HG03025 (cell line): ENCODE results near the gene AFF1.
"Not testable (repeated sequence)": the region's sequence is repeated elsewhere in the genome, so short reads cannot be mapped to it uniquely, and the experiment has no call there.

Source experiments
- ATAC-seq: cut with Tn5 transposase; IDR thresholded peaks from one replicate; pipeline ENCODE4 v1.9.1; 2021; ENCODE audit warnings: mild to moderate bottlenecking, moderate library complexity; ENCODE audit not compliant: unreplicated experiment, low FRiP score

AFF1 gene

GRCh38 chr4:87009095-87009648 is 74.4 kb downstream of the AFF1 start:
- no peak for ATAC-seq

DNA sequence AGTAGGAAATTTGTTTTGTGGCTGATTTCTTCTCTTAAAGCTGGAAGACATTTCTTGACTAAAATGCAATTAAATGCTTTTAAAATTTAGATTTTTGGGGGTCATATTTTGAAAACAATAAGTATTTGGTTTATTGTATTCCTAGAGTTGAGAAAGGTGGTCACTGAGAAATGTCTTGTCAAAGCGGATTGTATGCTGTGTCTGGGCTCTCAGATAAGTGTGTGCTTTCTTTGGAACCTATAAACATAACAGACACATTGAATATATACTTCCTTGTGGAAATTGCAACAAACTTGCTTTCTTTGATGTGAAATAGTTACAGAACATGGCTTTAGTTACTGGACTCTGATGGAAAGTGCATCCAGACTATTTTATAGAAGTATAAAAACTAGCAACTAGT is 75.4 kb downstream of the AFF1 start:
- ATAC-seq: no peak

GRCh38 chr4:87011340-87012034 is 76.7 kb downstream of the AFF1 start:
- no peak for ATAC-seq

GRCh38 chr4:87012265-87012953 is 77.6 kb downstream of the AFF1 start:
- no peak for ATAC-seq

DNA sequence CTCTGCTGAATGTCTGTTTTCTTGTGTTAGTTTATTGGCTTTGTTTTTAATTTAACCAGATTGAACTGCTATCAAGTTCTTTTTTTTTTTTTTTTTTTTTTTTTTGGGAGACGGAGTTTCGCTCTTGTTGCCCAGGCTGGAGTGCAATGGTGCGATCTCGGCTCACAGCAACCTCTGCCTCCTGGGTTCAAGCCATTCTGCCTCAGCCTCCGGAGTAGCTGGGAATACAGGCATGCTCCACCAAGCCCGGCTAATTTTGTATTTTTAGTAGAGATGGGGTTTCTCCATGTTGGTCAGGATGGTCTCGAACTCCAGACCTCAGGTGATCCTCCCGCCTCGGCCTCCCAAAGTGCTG is 78.1 kb downstream of the AFF1 start:
- ATAC-seq: not testable (repeated sequence)

GRCh38 chr4:87014284-87014782 is 79.5 kb downstream of the AFF1 start:
- ATAC-seq: no peak

- no peak for ATAC-seq
Observed at GRCh38 chr4:87015416-87015815, 80.6 kb downstream of the AFF1 start.

DNA sequence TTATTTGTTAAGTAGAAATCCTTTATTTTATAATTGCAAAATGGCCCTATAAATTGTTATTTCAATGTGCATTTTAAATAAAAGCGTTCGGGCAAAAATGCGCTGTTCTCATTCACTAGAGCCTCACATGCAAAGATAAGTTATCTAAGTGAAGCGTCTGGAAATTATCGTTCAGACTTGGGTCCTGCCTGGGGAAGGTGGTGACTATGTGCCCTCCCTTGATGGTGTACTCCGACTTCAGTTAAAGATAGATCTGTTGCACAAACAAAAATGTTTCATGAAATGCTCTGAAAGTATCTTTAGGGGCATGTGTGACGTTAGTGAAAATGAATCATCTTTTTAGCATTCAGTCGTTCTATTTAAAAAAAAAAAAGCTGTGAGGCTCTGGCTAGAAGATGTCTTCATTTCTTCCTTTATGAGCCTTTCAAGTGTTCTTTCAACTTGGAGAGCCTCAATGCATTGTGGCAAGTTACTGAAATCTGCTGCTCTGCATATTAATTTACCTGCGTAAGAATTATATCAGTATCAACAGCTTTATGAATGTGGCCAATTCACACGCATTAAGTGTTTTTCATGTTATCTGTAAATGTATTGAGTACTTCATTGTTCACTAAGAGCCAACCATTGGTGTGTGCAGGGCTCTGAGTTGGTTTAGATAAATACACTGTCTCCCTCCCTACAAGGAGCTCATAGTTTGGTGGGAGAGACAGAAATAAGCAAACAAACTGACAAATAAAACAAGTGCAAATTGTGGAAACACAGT is 83.0 kb downstream of the AFF1 start:
- ATAC-seq: no peak

- no peak for ATAC-seq
Observed at GRCh38 chr4:87018753-87019152, 83.9 kb downstream of the AFF1 start.

GRCh38 chr4:87019246-87019791 is 84.5 kb downstream of the AFF1 start:
- no peak for ATAC-seq

DNA sequence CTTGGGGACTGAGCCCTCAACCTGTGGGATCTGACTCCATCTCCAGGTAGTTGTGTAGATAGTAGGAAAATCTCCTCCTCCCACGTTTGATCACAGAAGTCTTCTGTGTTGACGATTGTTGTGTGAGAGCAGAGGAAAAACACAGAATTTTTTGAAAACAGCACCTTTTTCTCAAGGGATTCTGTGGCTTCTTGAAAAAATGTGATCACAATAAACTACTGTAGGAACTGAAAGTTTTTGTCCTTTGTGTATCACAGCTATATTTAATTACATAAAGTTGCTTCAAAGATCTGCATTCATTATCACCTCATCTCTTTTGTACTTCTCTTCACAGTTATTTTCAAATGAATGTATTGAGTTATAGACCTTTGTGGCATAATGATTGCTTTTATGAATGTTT is 85.1 kb downstream of the AFF1 start:
- no peak for ATAC-seq

DNA sequence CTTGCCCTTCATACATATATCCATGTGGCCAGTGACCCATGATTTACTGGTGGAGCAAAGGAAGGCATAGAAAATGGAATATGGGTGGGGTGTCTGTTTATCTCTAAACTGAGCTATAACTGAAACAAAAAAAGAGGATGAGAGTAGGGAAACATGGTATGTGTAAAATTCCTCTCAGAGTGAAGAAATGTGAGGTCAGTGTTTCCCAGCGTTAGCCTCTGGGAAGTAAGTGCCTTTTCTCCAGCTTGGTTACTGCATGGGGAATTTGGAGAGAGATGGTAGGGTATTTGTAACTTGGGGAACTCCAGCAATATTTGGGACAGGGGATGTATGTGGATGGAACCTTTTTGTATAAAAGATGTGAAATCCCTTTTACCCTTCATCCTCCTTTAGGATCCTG is 89.4 kb downstream of the AFF1 start:
- no peak for ATAC-seq

- ATAC-seq: no peak
Observed at GRCh38 chr4:87025023-87025613, 90.3 kb downstream of the AFF1 start.

- no peak for ATAC-seq
Observed at GRCh38 chr4:87025614-87026041, 90.8 kb downstream of the AFF1 start.

DNA sequence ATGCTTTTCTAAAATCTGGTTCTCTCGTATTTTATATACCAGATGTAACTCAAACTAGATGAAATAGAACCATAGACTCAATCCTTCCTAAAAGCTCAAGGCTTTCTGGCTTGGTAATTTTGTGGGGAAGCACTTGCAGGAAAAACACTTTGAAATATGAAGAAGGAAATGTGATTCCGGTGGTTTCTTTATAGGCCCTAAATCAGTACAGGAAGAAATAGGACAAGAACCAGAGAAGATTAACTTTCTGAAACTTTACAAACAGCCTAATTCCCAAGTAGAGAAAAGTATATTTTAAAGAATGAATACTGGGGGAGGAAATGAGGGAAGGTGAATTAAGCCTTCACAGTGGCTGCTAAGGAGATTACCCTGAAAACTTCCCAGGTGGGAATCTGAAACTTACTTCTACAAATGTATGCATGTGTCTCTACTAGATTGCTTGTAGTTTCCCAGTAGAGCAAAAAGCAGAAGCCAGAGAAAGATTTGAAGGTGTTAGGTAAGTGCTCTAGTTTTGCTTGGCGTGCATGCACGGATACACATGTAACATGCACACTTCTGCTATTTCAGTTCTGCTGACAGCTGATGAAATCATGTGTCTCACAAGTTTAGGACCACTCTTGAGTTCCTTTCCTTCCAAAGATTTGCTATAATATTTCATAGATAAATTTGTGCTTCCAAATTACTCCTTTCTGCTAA is 92.1 kb downstream of the AFF1 start:
- ATAC-seq: peak; percentile 93

DNA sequence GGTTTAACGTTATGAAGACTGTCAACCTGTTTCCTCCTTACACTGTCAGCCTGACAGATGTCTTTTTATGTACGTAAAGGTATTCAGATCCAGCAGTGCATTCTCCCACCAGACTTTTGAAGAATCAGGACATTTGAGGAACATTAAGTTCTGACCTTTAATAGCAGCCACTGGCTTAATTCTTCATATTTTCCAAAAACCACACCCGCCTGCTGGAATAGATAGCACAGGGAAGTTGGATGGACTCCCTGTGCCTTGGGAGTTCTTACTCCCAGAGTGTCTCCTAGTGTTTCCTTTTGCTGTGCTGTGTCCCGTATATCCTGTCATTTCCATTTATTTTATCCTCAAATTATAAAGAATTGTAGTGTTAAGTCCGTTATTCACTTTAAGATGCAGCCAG is 94.5 kb downstream of the AFF1 start:
- ATAC-seq: no peak

DNA sequence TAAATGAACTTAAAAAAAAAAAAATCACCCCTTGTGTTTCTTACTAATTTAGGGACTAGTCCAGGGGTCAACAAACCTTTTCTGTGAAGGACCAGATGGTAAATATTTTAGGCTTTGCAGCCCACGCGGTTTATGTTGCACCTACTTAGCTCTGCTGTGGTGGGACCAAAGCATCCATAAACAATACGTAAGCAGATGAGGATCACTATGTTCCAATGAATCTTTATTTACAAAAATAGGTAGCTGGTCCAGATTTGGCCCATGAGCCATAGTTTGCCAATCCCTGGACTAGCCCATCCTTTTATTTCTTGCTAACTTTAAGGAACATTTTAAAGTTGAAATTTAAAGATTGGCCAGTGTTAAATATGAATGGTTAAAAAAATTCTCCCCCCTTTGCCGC is 95.3 kb downstream of the AFF1 start:
- no peak for ATAC-seq

DNA sequence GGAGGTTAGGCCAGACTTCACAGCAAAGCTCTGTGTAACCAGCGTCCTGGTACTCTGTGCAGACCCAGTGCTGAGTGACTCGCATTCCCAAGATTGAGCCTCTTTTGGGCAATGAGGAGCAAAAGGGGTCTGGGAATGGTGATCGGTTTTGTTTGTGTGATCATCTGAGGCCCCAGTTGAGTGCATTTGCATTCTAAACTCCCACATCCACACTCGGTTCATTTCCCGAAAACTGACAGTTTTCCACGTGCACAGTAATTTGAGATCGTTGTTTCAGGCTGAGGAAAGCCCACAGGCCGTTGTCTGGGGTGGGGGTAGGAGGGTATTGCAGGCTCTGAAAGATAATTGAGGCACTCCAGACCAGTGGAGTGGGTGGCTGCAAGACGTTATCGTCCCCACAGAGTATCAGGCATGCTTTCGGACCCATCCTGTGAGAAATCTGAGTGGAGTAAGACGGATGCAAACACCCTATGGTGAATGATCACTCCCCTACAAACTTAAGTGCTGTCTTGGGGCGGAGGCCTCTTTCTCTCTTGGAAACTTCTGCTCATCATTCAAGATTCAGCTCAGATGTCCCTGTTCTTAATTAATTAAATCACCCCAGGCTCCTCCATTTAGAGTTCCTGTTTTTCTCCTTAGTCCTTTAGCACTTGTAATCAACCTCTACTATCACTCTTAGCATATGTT is 96.1 kb downstream of the AFF1 start:
- ATAC-seq: no peak

- no peak for ATAC-seq
Observed at GRCh38 chr4:87031920-87032319, 97.1 kb downstream of the AFF1 start.
